ENCODE data around the gene BAIAP2.
A peak's percentile ranks its signal among the peaks of the same experiment; 100 is the strongest.

Gene BAIAP2

GRCh38 chr17:81085420-81085911 is 50.5 kb downstream of the BAIAP2 start:
- no peak for DNase-seq
- no peak for TF ChIP-seq CTCF (IDR thresholded peaks at IDR 0.05; ENCODE audit: low read depth, low read length)
- peaks cover 16% of the 10 kb centered on the region for H3K36me3 ChIP-seq
- no peaks in the 10 kb centered on the region for H3K27me3 ChIP-seq
- no peaks in the 10 kb centered on the region for H3K9me3 ChIP-seq
- no peak overlapping the region for H3K4me3 ChIP-seq (ENCODE audit: low read depth, low read length)
- peaks cover 12% of the 10 kb centered on the region for H3K4me1 ChIP-seq

GRCh38 chr17:81086789-81087551 is 52.0 kb downstream of the BAIAP2 start:
- Histone ChIP-seq H3K4me3 (ENCODE audit: low read depth, low read length) (no peak overlapping the region), H3K27me3 (no peaks in the 10 kb centered on the region), H3K4me1 (peaks cover 14% of the 10 kb centered on the region), H3K9me3 (no peaks in the 10 kb centered on the region), H3K36me3 (peaks cover 16% of the 10 kb centered on the region)
- TF ChIP-seq CTCF (IDR thresholded peaks at IDR 0.05; ENCODE audit: low read depth, low read length): no peak
- DNase-seq: no peak

- Histone ChIP-seq H3K27me3 (no peaks in the 10 kb centered on the region), H3K4me1 (peaks cover 36% of the 10 kb centered on the region), H3K9me3 (no peaks in the 10 kb centered on the region), H3K36me3 (peaks cover 16% of the 10 kb centered on the region), H3K4me3 (ENCODE audit: low read depth, low read length) (no peak overlapping the region)
- peak; percentile 44 for DNase-seq
- no peak for TF ChIP-seq CTCF (IDR thresholded peaks at IDR 0.05; ENCODE audit: low read depth, low read length)
Observed at GRCh38 chr17:81090361-81091136, 55.6 kb downstream of the BAIAP2 start.

GRCh38 chr17:81091154-81091553 is 56.2 kb downstream of the BAIAP2 start:
- H3K4me3 ChIP-seq (ENCODE audit: low read depth, low read length): no peak overlapping the region
- H3K36me3 ChIP-seq: peaks cover 16% of the 10 kb centered on the region
- no peaks in the 10 kb centered on the region for H3K27me3 ChIP-seq
- no peak for DNase-seq
- no peaks in the 10 kb centered on the region for H3K9me3 ChIP-seq
- H3K4me1 ChIP-seq: peaks cover 42% of the 10 kb centered on the region
- no peak for TF ChIP-seq CTCF (IDR thresholded peaks at IDR 0.05; ENCODE audit: low read depth, low read length)

GRCh38 chr17:81091774-81092517 is 57.0 kb downstream of the BAIAP2 start:
- H3K4me1 ChIP-seq: peaks cover 48% of the 10 kb centered on the region

More at GRCh38 chr17:81091774-81092517, 57.0 kb downstream of the BAIAP2 start:
- peak; percentile 68 for DNase-seq
- Histone ChIP-seq H3K36me3 (peaks cover 8% of the 10 kb centered on the region), H3K27me3 (no peaks in the 10 kb centered on the region), H3K4me3 (ENCODE audit: low read depth, low read length) (no peak overlapping the region), H3K9me3 (no peaks in the 10 kb centered on the region)
- TF ChIP-seq CTCF (IDR thresholded peaks at IDR 0.05; ENCODE audit: low read depth, low read length): no peak
